Neuron (in vitro differentiated cells): Measurements from ENCODE around the gene PBX4.

Source experiments
- H2AFZ ChIP-seq: one replicate; pipeline ENCODE4 v1.6.1; 2013; ENCODE audit warnings: low read depth, mild to moderate bottlenecking, inconsistent platforms, low read length, moderate library complexity
- H3K27me3 ChIP-seq: one replicate; pipeline ENCODE4 v1.6.1; 2013; ENCODE audit warnings: low read length; ENCODE audit not compliant: insufficient read depth
- H3K36me3 ChIP-seq: one replicate; pipeline ENCODE4 v1.6.1; 2013; ENCODE audit warnings: low read length; ENCODE audit not compliant: insufficient read depth
- H3K4me1 ChIP-seq: one replicate; pipeline ENCODE4 v1.6.1; 2013; ENCODE audit warnings: low read length; ENCODE audit not compliant: insufficient read depth
- H3K4me3 ChIP-seq: 2 replicates; pipeline ENCODE4 v1.5.1; 2013; ENCODE audit warnings: mild to moderate bottlenecking, low read length, moderate library complexity
- H3K9me3 ChIP-seq: one replicate; pipeline ENCODE4 v1.6.1; 2013; ENCODE audit warnings: low read length

The PBX4 gene

GRCh38 chr19:19580418-19580817, 38.1 kb downstream of the PBX4 start:
- H3K4me3 ChIP-seq: no peak overlapping the region
- peaks cover 1% of the 10 kb centered on the region for H3K4me1 ChIP-seq
- H2AFZ ChIP-seq: no peak overlapping the region
- no peaks in the 10 kb centered on the region for H3K9me3 ChIP-seq
- H3K27me3 ChIP-seq: no peaks in the 10 kb centered on the region
- H3K36me3 ChIP-seq: no peaks in the 10 kb centered on the region

- Histone ChIP-seq H2AFZ (no peak overlapping the region), H3K4me1 (peaks cover 2% of the 10 kb centered on the region), H3K4me3 (no peak overlapping the region), H3K9me3 (no peaks in the 10 kb centered on the region), H3K36me3 (no peaks in the 10 kb centered on the region), H3K27me3 (no peaks in the 10 kb centered on the region)
These were observed 38.7 kb downstream of the PBX4 start for GRCh38 chr19:19579533-19580361.

- no peak overlapping the region for H3K4me3 ChIP-seq
- H3K36me3 ChIP-seq: no peaks in the 10 kb centered on the region
- no peaks in the 10 kb centered on the region for H3K27me3 ChIP-seq
These were observed 40.2 kb downstream of the PBX4 start for GRCh38 chr19:19578252-19578651.

GRCh38 chr19:19575411-19575810, 43.1 kb downstream of the PBX4 start:
- no peaks in the 10 kb centered on the region for H3K27me3 ChIP-seq
- no peak overlapping the region for H3K4me3 ChIP-seq
- no peaks in the 10 kb centered on the region for H3K36me3 ChIP-seq
- no peak overlapping the region for H2AFZ ChIP-seq
- peaks cover 2% of the 10 kb centered on the region for H3K4me1 ChIP-seq
- H3K9me3 ChIP-seq: no peaks in the 10 kb centered on the region

More at GRCh38 chr19:19578252-19578651, 40.2 kb downstream of the PBX4 start:
- peaks cover 2% of the 10 kb centered on the region for H3K4me1 ChIP-seq
- no peak overlapping the region for H2AFZ ChIP-seq
- no peaks in the 10 kb centered on the region for H3K9me3 ChIP-seq

GRCh38 chr19:19571071-19571786, 47.3 kb downstream of the PBX4 start:
- H2AFZ ChIP-seq: no peak overlapping the region
- peaks cover 11% of the 10 kb centered on the region for H3K9me3 ChIP-seq
- no peaks in the 10 kb centered on the region for H3K27me3 ChIP-seq
- peaks cover 24% of the 10 kb centered on the region for H3K36me3 ChIP-seq
- H3K4me3 ChIP-seq: no peak overlapping the region
- peaks cover 2% of the 10 kb centered on the region for H3K4me1 ChIP-seq

GRCh38 chr19:19570571-19570970, 47.9 kb downstream of the PBX4 start:
- no peaks in the 10 kb centered on the region for H3K27me3 ChIP-seq
- peaks cover 2% of the 10 kb centered on the region for H3K4me1 ChIP-seq
- no peak overlapping the region for H2AFZ ChIP-seq
- H3K4me3 ChIP-seq: no peak overlapping the region
- H3K9me3 ChIP-seq: peaks cover 11% of the 10 kb centered on the region
- H3K36me3 ChIP-seq: peaks cover 24% of the 10 kb centered on the region

- H3K27me3 ChIP-seq: no peaks in the 10 kb centered on the region
- H3K4me1 ChIP-seq: no peaks in the 10 kb centered on the region
- H3K4me3 ChIP-seq: no peak overlapping the region
- H2AFZ ChIP-seq: no peak overlapping the region
- peaks cover 33% of the 10 kb centered on the region for H3K36me3 ChIP-seq
- H3K9me3 ChIP-seq: peaks cover 16% of the 10 kb centered on the region
These were observed 49.4 kb downstream of the PBX4 start for GRCh38 chr19:19568802-19569756.

GRCh38 chr19:19567391-19567790, 51.1 kb downstream of the PBX4 start:
- Histone ChIP-seq H3K4me1 (no peaks in the 10 kb centered on the region), H3K4me3 (no peak overlapping the region), H2AFZ (no peak overlapping the region), H3K36me3 (peaks cover 35% of the 10 kb centered on the region), H3K9me3 (peaks cover 16% of the 10 kb centered on the region), H3K27me3 (no peaks in the 10 kb centered on the region)

GRCh38 chr19:19566306-19566705, 52.2 kb downstream of the PBX4 start:
- Histone ChIP-seq H3K36me3 (peaks cover 38% of the 10 kb centered on the region), H3K27me3 (no peaks in the 10 kb centered on the region), H3K4me3 (no peak overlapping the region), H3K9me3 (peaks cover 16% of the 10 kb centered on the region), H2AFZ (no peak overlapping the region), H3K4me1 (no peaks in the 10 kb centered on the region)

GRCh38 chr19:19563348-19563848, 55.1 kb downstream of the PBX4 start:
- H3K27me3 ChIP-seq: no peaks in the 10 kb centered on the region
- no peak overlapping the region for H2AFZ ChIP-seq
- peaks cover 8% of the 10 kb centered on the region for H3K9me3 ChIP-seq
- H3K4me3 ChIP-seq: no peak overlapping the region
- H3K4me1 ChIP-seq: no peaks in the 10 kb centered on the region
- peaks cover 22% of the 10 kb centered on the region for H3K36me3 ChIP-seq

GRCh38 chr19:19562665-19563347, 55.7 kb downstream of the PBX4 start:
- Histone ChIP-seq H3K36me3 (peaks cover 22% of the 10 kb centered on the region), H2AFZ (no peak overlapping the region), H3K4me3 (no peak overlapping the region), H3K27me3 (no peaks in the 10 kb centered on the region), H3K9me3 (peaks cover 7% of the 10 kb centered on the region), H3K4me1 (no peaks in the 10 kb centered on the region)

- Histone ChIP-seq H3K4me1 (no peaks in the 10 kb centered on the region), H3K4me3 (no peak overlapping the region), H2AFZ (no peak overlapping the region), H3K27me3 (no peaks in the 10 kb centered on the region), H3K36me3 (peaks cover 19% of the 10 kb centered on the region), H3K9me3 (peaks cover 5% of the 10 kb centered on the region)
These were observed 56.4 kb downstream of the PBX4 start for GRCh38 chr19:19561946-19562664.
